ENCODE data around the gene NACC1.

NACC1 gene

DNA sequence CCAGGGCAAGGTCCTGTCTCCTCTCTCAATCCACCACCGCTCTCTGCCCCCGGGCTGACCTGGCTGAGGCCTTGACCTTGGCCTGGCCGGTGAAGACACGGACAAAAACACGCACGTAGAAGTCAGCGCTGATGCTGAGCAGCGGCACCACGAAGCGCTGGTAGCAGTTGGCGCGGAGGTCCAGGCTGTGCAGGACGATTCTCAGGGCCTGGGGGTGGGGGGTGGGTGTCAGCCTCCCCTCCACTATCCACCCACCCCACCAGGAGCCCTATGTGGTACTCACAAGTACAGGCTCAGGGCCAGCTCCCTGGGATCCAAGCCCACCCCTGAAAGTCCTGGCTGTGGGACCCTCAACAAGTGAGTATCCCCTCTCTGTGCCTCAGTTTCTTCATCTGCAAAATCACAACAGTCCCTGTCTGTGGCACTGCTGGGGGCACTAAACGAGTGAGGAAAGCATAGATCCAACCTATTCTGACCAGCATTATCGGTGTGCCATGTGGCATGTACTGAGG, 7.9 kb upstream of the NACC1 start:
- H3K27me3 ChIP-seq (ENCODE audit: control insufficient read depth in 2 of 2, insufficient read depth in 2 of 2, low read length in 2 of 2): no peaks in the 10 kb centered on the region
- no peak overlapping the region for H3K27ac ChIP-seq (ENCODE audit: low read depth in 2 of 2, low read length in 2 of 2)
- H3K9ac ChIP-seq (ENCODE audit: low read depth in 1 of 2, low read length in 2 of 2): no peak overlapping the region
- peaks cover 14 to 22% of the 10 kb centered on the region in 2 donors for H3K36me3 ChIP-seq (ENCODE audit: control insufficient read depth in 2 of 2, insufficient read depth in 2 of 2, low read length in 2 of 2)
- no peak overlapping the region for H3K4me3 ChIP-seq (ENCODE audit: low read length in 2 of 2)
- no peaks in the 10 kb centered on the region for H3K4me1 ChIP-seq (ENCODE audit: control insufficient read depth in 2 of 2, insufficient read depth in 2 of 2, low read length in 2 of 2)
- H3K9me3 ChIP-seq (ENCODE audit: control insufficient read depth in 2 of 2, low read length in 2 of 2): no peaks in the 10 kb centered on the region

GRCh38 chr19:13112555-13112954, 5.5 kb upstream of the NACC1 start:
- Histone ChIP-seq H3K27me3 (ENCODE audit: control insufficient read depth in 2 of 2, insufficient read depth in 2 of 2, low read length in 2 of 2) (no peaks in the 10 kb centered on the region), H3K4me1 (ENCODE audit: control insufficient read depth in 2 of 2, insufficient read depth in 2 of 2, low read length in 2 of 2) (peaks cover 7 to 10% of the 10 kb centered on the region in 2 donors), H3K9me3 (ENCODE audit: control insufficient read depth in 2 of 2, low read length in 2 of 2) (no peaks in the 10 kb centered on the region), H3K9ac (ENCODE audit: low read depth in 1 of 2, low read length in 2 of 2) (peak overlapping the region in 1 of 2 donors; percentile 32), H3K27ac (ENCODE audit: low read depth in 2 of 2, low read length in 2 of 2) (no peak overlapping the region), H3K4me3 (ENCODE audit: low read length in 2 of 2) (no peak overlapping the region), H3K36me3 (ENCODE audit: control insufficient read depth in 2 of 2, insufficient read depth in 2 of 2, low read length in 2 of 2) (peaks cover 12 to 20% of the 10 kb centered on the region in 2 donors)

GRCh38 chr19:13115936-13116281, 2.2 kb upstream of the NACC1 start:
- peak overlapping the region; percentile 97 to 99 for H3K4me3 ChIP-seq (ENCODE audit: low read length in 2 of 2)
- peak overlapping the region; percentile 68 to 76 for H3K9ac ChIP-seq (ENCODE audit: low read depth in 1 of 2, low read length in 2 of 2)
- peaks cover 5 to 6% of the 10 kb centered on the region in 2 donors for H3K36me3 ChIP-seq (ENCODE audit: control insufficient read depth in 2 of 2, insufficient read depth in 2 of 2, low read length in 2 of 2)
- H3K4me1 ChIP-seq (ENCODE audit: control insufficient read depth in 2 of 2, insufficient read depth in 2 of 2, low read length in 2 of 2): peaks cover 19 to 21% of the 10 kb centered on the region in 2 donors
- H3K27me3 ChIP-seq (ENCODE audit: control insufficient read depth in 2 of 2, insufficient read depth in 2 of 2, low read length in 2 of 2): no peaks in the 10 kb centered on the region
- H3K27ac ChIP-seq (ENCODE audit: low read depth in 2 of 2, low read length in 2 of 2): no peak overlapping the region
- no peaks in the 10 kb centered on the region for H3K9me3 ChIP-seq (ENCODE audit: control insufficient read depth in 2 of 2, low read length in 2 of 2)

GRCh38 chr19:13116282-13117175, 1.5 kb upstream of the NACC1 start, which contains the start of gene TRMT1:
Gene TRMT1, minus strand, starts transcription at chr19:13116740. Its CDS starts 341 bp downstream, at chr19:13116399.
- peak within 1 kb of the TSS; percentile 54 to 74 for H3K27ac ChIP-seq (ENCODE audit: low read depth in 2 of 2, low read length in 2 of 2)
- H3K4me3 ChIP-seq (ENCODE audit: low read length in 2 of 2): peak within 1 kb of the TSS; percentile 97 to 99
- H3K9ac ChIP-seq (ENCODE audit: low read depth in 1 of 2, low read length in 2 of 2): peak within 1 kb of the TSS; percentile 76 to 81
- no peaks in the 10 kb centered on the region for H3K9me3 ChIP-seq (ENCODE audit: control insufficient read depth in 2 of 2, low read length in 2 of 2)
- peaks cover 5 to 6% of the 10 kb centered on the region in 2 donors for H3K36me3 ChIP-seq (ENCODE audit: control insufficient read depth in 2 of 2, insufficient read depth in 2 of 2, low read length in 2 of 2)
- no peaks in the 10 kb centered on the region for H3K27me3 ChIP-seq (ENCODE audit: control insufficient read depth in 2 of 2, insufficient read depth in 2 of 2, low read length in 2 of 2)
- peaks cover 19 to 21% of the 10 kb centered on the region in 2 donors for H3K4me1 ChIP-seq (ENCODE audit: control insufficient read depth in 2 of 2, insufficient read depth in 2 of 2, low read length in 2 of 2)

DNA sequence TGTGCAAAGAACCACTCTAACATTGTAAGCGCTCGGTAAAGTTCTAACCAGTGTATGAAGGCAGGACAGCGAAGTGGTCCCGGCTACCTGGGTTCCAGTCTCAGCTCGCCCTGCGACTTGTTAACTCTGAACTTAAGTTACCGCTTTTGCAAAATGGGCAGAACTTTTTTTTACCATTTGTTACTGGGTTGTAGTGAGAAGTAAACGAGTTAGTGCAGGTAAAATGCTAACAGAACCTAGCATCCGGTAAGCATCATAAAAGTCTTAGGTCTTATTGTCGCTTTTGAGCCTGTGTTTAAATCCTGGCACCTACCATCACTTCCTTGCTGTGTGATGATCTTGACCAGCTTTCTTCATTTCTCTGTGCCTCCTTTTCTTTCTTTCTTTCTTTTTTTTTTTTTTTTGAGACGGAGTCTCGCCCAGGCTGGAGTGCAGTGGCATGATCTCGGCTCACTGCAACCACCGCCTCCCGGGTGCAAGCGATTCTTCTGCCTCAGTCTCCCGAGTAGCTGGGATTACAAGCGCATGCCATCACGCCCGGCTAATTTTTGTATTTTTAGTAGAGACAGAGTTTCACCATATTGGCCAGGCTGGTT, 790 bp upstream of the NACC1 start:
- Histone ChIP-seq H3K36me3 (ENCODE audit: control insufficient read depth in 2 of 2, insufficient read depth in 2 of 2, low read length in 2 of 2) (peaks cover 5 to 13% of the 10 kb centered on the region in 2 donors), H3K4me1 (ENCODE audit: control insufficient read depth in 2 of 2, insufficient read depth in 2 of 2, low read length in 2 of 2) (peaks cover 19 to 21% of the 10 kb centered on the region in 2 donors), H3K27me3 (ENCODE audit: control insufficient read depth in 2 of 2, insufficient read depth in 2 of 2, low read length in 2 of 2) (no peaks in the 10 kb centered on the region), H3K27ac (ENCODE audit: low read depth in 2 of 2, low read length in 2 of 2) (peak overlapping the region; percentile 54 to 74), H3K9me3 (ENCODE audit: control insufficient read depth in 2 of 2, low read length in 2 of 2) (no peaks in the 10 kb centered on the region), H3K4me3 (ENCODE audit: low read length in 2 of 2) (peak overlapping the region; percentile 97 to 99), H3K9ac (ENCODE audit: low read depth in 1 of 2, low read length in 2 of 2) (peak overlapping the region; percentile 76 to 81)

DNA sequence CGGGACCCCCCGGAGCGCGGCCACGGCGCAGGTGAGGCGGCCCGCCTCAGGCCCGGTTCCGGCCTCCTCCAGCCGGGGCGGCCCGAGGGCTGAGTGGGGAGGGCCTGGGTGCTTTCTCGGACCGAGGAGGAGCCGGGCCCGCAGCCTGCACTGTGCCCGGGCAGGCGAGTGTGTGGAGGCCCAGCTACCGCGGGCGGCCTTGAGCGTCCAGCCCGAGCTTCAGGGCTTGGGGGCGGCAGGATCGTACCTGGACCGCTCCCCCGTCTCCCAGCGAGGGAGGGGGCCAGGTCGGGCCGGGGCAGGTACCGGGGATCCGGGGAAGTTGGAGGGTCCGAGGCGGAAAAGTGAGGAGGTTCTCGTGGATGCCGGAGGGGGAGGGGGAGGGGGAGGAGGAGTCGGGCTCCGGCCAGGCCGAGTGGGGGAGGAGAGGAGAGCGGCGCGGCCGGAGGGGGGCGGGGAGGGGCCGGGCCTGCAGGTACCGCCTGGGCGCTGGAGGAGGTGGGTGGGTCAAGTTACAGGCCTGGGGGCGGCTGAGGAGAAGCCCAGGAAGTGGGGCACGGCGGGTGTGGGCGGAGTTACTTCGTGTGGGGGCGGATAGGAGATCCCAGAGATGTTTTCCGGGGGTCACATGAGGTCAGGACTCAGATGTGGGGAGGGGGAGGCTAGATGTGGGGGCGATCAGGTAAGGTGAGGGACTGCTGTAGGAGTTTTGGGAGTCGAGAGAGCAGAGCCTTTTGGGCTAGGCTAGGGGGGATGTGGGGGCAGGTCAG, 545 bp downstream of the NACC1 start:
- H3K27me3 ChIP-seq (ENCODE audit: control insufficient read depth in 2 of 2, insufficient read depth in 2 of 2, low read length in 2 of 2): no peaks in the 10 kb centered on the region
- H3K4me3 ChIP-seq (ENCODE audit: low read length in 2 of 2): peak overlapping the region; percentile 70 to 75
- H3K4me1 ChIP-seq (ENCODE audit: control insufficient read depth in 2 of 2, insufficient read depth in 2 of 2, low read length in 2 of 2): peaks cover 19 to 21% of the 10 kb centered on the region in 2 donors
- H3K27ac ChIP-seq (ENCODE audit: low read depth in 2 of 2, low read length in 2 of 2): peak overlapping the region; percentile 61 to 62
- H3K9ac ChIP-seq (ENCODE audit: low read depth in 1 of 2, low read length in 2 of 2): peak overlapping the region in 1 of 2 donors; percentile 79
- H3K9me3 ChIP-seq (ENCODE audit: control insufficient read depth in 2 of 2, low read length in 2 of 2): no peaks in the 10 kb centered on the region
- H3K36me3 ChIP-seq (ENCODE audit: control insufficient read depth in 2 of 2, insufficient read depth in 2 of 2, low read length in 2 of 2): peaks cover 0 to 7% of the 10 kb centered on the region in 2 donors

DNA sequence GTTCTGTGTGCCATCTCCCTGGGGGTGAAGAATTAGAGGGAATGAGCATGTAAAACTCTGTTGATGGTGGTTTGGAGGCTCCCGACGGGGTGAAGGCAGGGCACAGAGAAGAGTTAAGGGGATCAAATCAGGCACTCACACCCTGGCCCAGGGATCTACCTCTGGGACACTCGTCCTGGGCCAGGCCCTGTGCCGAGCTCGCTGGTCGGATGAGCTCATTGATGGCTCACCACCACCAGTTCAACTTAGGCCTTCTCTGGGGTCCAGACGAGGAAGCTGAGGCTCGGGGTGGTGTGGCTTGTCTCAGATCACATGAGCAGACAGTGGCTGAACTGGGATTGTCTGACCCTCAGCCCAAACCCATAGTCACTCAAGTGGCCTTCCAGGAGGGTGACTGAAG, 1.6 kb downstream of the NACC1 start:
- Histone ChIP-seq H3K4me3 (ENCODE audit: low read length in 2 of 2) (peak overlapping the region; percentile 64 to 75), H3K9ac (ENCODE audit: low read depth in 1 of 2, low read length in 2 of 2) (no peak overlapping the region), H3K27ac (ENCODE audit: low read depth in 2 of 2, low read length in 2 of 2) (no peak overlapping the region), H3K9me3 (ENCODE audit: control insufficient read depth in 2 of 2, low read length in 2 of 2) (no peaks in the 10 kb centered on the region), H3K36me3 (ENCODE audit: control insufficient read depth in 2 of 2, insufficient read depth in 2 of 2, low read length in 2 of 2) (peaks cover 0 to 7% of the 10 kb centered on the region in 2 donors), H3K4me1 (ENCODE audit: control insufficient read depth in 2 of 2, insufficient read depth in 2 of 2, low read length in 2 of 2) (peaks cover 19 to 21% of the 10 kb centered on the region in 2 donors), H3K27me3 (ENCODE audit: control insufficient read depth in 2 of 2, insufficient read depth in 2 of 2, low read length in 2 of 2) (no peaks in the 10 kb centered on the region)

- peaks cover 19 to 21% of the 10 kb centered on the region in 2 donors for H3K4me1 ChIP-seq (ENCODE audit: control insufficient read depth in 2 of 2, insufficient read depth in 2 of 2, low read length in 2 of 2)
- no peaks in the 10 kb centered on the region for H3K27me3 ChIP-seq (ENCODE audit: control insufficient read depth in 2 of 2, insufficient read depth in 2 of 2, low read length in 2 of 2)
- H3K9me3 ChIP-seq (ENCODE audit: control insufficient read depth in 2 of 2, low read length in 2 of 2): no peaks in the 10 kb centered on the region
- peaks cover 0 to 7% of the 10 kb centered on the region in 2 donors for H3K36me3 ChIP-seq (ENCODE audit: control insufficient read depth in 2 of 2, insufficient read depth in 2 of 2, low read length in 2 of 2)
- H3K27ac ChIP-seq (ENCODE audit: low read depth in 2 of 2, low read length in 2 of 2): no peak overlapping the region
- no peak overlapping the region for H3K9ac ChIP-seq (ENCODE audit: low read depth in 1 of 2, low read length in 2 of 2)
- no peak overlapping the region for H3K4me3 ChIP-seq (ENCODE audit: low read length in 2 of 2)
These were observed 2.0 kb downstream of the NACC1 start for GRCh38 chr19:13120031-13120430.

GRCh38 chr19:13120817-13121216, 2.8 kb downstream of the NACC1 start:
- Histone ChIP-seq H3K27ac (ENCODE audit: low read depth in 2 of 2, low read length in 2 of 2) (no peak overlapping the region), H3K9ac (ENCODE audit: low read depth in 1 of 2, low read length in 2 of 2) (no peak overlapping the region), H3K4me1 (ENCODE audit: control insufficient read depth in 2 of 2, insufficient read depth in 2 of 2, low read length in 2 of 2) (peaks cover 16% of the 10 kb centered on the region in 2 donors), H3K4me3 (ENCODE audit: low read length in 2 of 2) (peak overlapping the region in 1 of 2 donors; percentile 20), H3K9me3 (ENCODE audit: control insufficient read depth in 2 of 2, low read length in 2 of 2) (no peaks in the 10 kb centered on the region), H3K36me3 (ENCODE audit: control insufficient read depth in 2 of 2, insufficient read depth in 2 of 2, low read length in 2 of 2) (peaks cover 0 to 7% of the 10 kb centered on the region in 2 donors), H3K27me3 (ENCODE audit: control insufficient read depth in 2 of 2, insufficient read depth in 2 of 2, low read length in 2 of 2) (no peaks in the 10 kb centered on the region)

Measured in mucosa of rectum (tissue), 2 donors.